Fibroblast of lung (primary cell): ENCODE results near the gene RNFT2. TPM values are rescaled to one million over a fixed set of nuclear protein-coding genes. Genes with fewer than 3 reads are reported as not detected.

Experiments used
- DNase-seq, 2 donors: peaks; one replicate each; pipeline versions ENCODE4 v3.0.0 to v3.0.0-alpha.2; 2010; ENCODE audit warnings: low read depth in 2 of 2
- H2AFZ ChIP-seq: 2 replicates; pipeline ENCODE4 v1.5.1; 2012; ENCODE audit warnings: low read length, control low read depth, inconsistent platforms
- H3K27ac ChIP-seq: 2 replicates; pipeline ENCODE4 v1.5.1; 2011; ENCODE audit warnings: low read length, control low read depth; ENCODE audit not compliant: insufficient read depth
- H3K27me3 ChIP-seq: 2 replicates; pipeline ENCODE4 v1.5.1; 2011; ENCODE audit warnings: mild to moderate bottlenecking, low read length; ENCODE audit not compliant: control insufficient read depth, insufficient read depth
- H3K36me3 ChIP-seq: 2 replicates; pipeline ENCODE4 v1.5.1; 2011; ENCODE audit warnings: low read length; ENCODE audit not compliant: control insufficient read depth, insufficient read depth
- H3K4me1 ChIP-seq: 2 replicates; pipeline ENCODE4 v1.5.1; 2011; ENCODE audit warnings: low read length; ENCODE audit not compliant: control insufficient read depth, insufficient read depth; ENCODE audit errors: extremely low read depth
- H3K4me2 ChIP-seq: 2 replicates; pipeline ENCODE4 v1.5.1; 2011; ENCODE audit warnings: low read length, control low read depth; ENCODE audit not compliant: insufficient read depth; ENCODE audit errors: extremely low read depth
- H3K4me3 ChIP-seq, 4 experiments: fragments of 200-600 bp in 1 of 4; sonication (generic) in 1 of 4; replicated peaks in 1 of 4; 2 replicates each; pipeline ENCODE4 v1.5.1; 2011 to 2016; ENCODE audit warnings: low read length in 4 of 4, low read depth in 3 of 4, mild to moderate bottlenecking in 3 of 4, control low read depth in 2 of 4, inconsistent platforms in 1 of 4, mixed read lengths in 1 of 4; ENCODE audit not compliant: insufficient read depth in 1 of 4; ENCODE audit errors: control extremely low read depth in 1 of 4
- H3K79me2 ChIP-seq: 2 replicates; pipeline ENCODE4 v1.5.1; 2012; ENCODE audit warnings: mild to moderate bottlenecking, low read length, inconsistent platforms; ENCODE audit not compliant: control insufficient read depth, insufficient read depth
- H3K9ac ChIP-seq: 2 replicates; pipeline ENCODE4 v1.5.1; 2011; ENCODE audit warnings: mild to moderate bottlenecking, low read length, control low read depth; ENCODE audit not compliant: insufficient read depth
- H3K9me3 ChIP-seq: 2 replicates; pipeline ENCODE4 v1.5.1; 2012; ENCODE audit warnings: low read depth, low read length; ENCODE audit not compliant: control insufficient read depth, insufficient read depth
- H4K20me1 ChIP-seq: 2 replicates; pipeline ENCODE4 v1.5.1; 2011; ENCODE audit warnings: low read length; ENCODE audit not compliant: control insufficient read depth, insufficient read depth; ENCODE audit errors: extremely low read depth
- CTCF ChIP-seq, 2 donors: IDR thresholded peaks in 1 of 2; conservative IDR thresholded peaks in 1 of 2; 1 replicate in 1 of 2; 2 replicates in 1 of 2; pipeline ENCODE4 v1.5.1; 2011 to 2012; ENCODE audit warnings: low read length in 2 of 2, control low read depth in 1 of 2, inconsistent platforms in 1 of 2, low read depth in 1 of 2, mild to moderate bottlenecking in 1 of 2
- EZH2 ChIP-seq: IDR thresholded peaks from 2 replicates; pipeline ENCODE4 v1.5.1; 2012; ENCODE audit warnings: low read length, control low read depth, mild to moderate bottlenecking; ENCODE audit errors: missing control alignments
- polyA plus RNA-seq, 2 donors: library from polyadenylated mRNA; depleted of rRNA in 1 of 2; stranded (reverse) in 1 of 2; unstranded in 1 of 2; fragments of >200 nt; gene quantifications; 2 replicates each; pipeline ENCODE4 v1.2.1, GENCODE V29; 2011 to 2012; ENCODE audit warnings: missing spikeins in 1 of 2
- total RNA-seq: library from RNA; depleted of rRNA; stranded (reverse); fragments of >200 nt; gene quantifications from 2 replicates; pipeline ENCODE4 v1.2.1, GENCODE V29; 2014

Gene RNFT2
- total and polyA plus RNA-seq, 2 donors (not counting 1 experiment from before 2014, with no cell fraction given) = 0.95 to 3.1 TPM

GRCh38 chr12:116693286-116694227 is 44.6 kb upstream of the RNFT2 start:
- Histone ChIP-seq H3K27ac (no peak overlapping the region), H4K20me1 (peaks cover 2% of the 10 kb centered on the region), H3K9ac (no peak overlapping the region), H2AFZ (no peak overlapping the region), H3K4me1 (no peaks in the 10 kb centered on the region), H3K79me2 (no peaks in the 10 kb centered on the region), H3K9me3 (no peaks in the 10 kb centered on the region), H3K4me3 (peak overlapping the region in 2 of 4 experiments; percentile 8), H3K36me3 (no peaks in the 10 kb centered on the region), H3K27me3 (peaks cover 28% of the 10 kb centered on the region), H3K4me2 (peak overlapping the region; percentile 33)
- no peak for TF ChIP-seq CTCF (conservative IDR thresholded peaks at IDR 0.05 in 1 of 2, IDR thresholded peaks at IDR 0.05 in 1 of 2; ENCODE audit: low read depth in 1 of 2, low read length in 2 of 2)
- peak; percentile 72 for TF ChIP-seq EZH2
- DNase-seq = no peak

GRCh38 chr12:116694653-116695463 is 43.3 kb upstream of the RNFT2 start:
- no peaks in the 10 kb centered on the region for H3K79me2 ChIP-seq
- no peak overlapping the region for H3K4me3 ChIP-seq
- no peak for TF ChIP-seq CTCF (conservative IDR thresholded peaks at IDR 0.05 in 1 of 2, IDR thresholded peaks at IDR 0.05 in 1 of 2; ENCODE audit: low read depth in 1 of 2, low read length in 2 of 2)
- no peak for TF ChIP-seq EZH2
- peaks cover 28% of the 10 kb centered on the region for H3K27me3 ChIP-seq
- peaks cover 2% of the 10 kb centered on the region for H4K20me1 ChIP-seq
- H3K4me2 ChIP-seq = no peak overlapping the region
- no peak overlapping the region for H3K27ac ChIP-seq
- H2AFZ ChIP-seq = no peak overlapping the region
- no peaks in the 10 kb centered on the region for H3K4me1 ChIP-seq
- no peaks in the 10 kb centered on the region for H3K36me3 ChIP-seq
- no peak overlapping the region for H3K9ac ChIP-seq
- no peak for DNase-seq
- H3K9me3 ChIP-seq = no peaks in the 10 kb centered on the region

GRCh38 chr12:116695464-116695725 is 42.7 kb upstream of the RNFT2 start:
- Histone ChIP-seq H2AFZ (no peak overlapping the region), H3K4me3 (no peak overlapping the region), H3K27ac (no peak overlapping the region), H3K4me1 (no peaks in the 10 kb centered on the region), H3K4me2 (no peak overlapping the region), H3K27me3 (peaks cover 28% of the 10 kb centered on the region), H3K36me3 (no peaks in the 10 kb centered on the region), H3K79me2 (no peaks in the 10 kb centered on the region), H3K9me3 (no peaks in the 10 kb centered on the region), H4K20me1 (peaks cover 2% of the 10 kb centered on the region), H3K9ac (no peak overlapping the region)
- TF ChIP-seq CTCF (conservative IDR thresholded peaks at IDR 0.05 in 1 of 2, IDR thresholded peaks at IDR 0.05 in 1 of 2; ENCODE audit: low read depth in 1 of 2, low read length in 2 of 2) = no peak
- TF ChIP-seq EZH2 = no peak
- DNase-seq = no peak
